Sigmoid colon (tissue), 4 donors: ENCODE results near the gene LILRA2.
"Not testable (repeated sequence)": the region's sequence is repeated elsewhere in the genome, so short reads cannot be mapped to it uniquely, and the experiment has no call there.

ENCODE experiments used
- CTCF ChIP-seq, 4 experiments: fragments of 450-650 bp in 3 of 4; fragments of 200-600 bp in 1 of 4; IDR thresholded peaks; one replicate each; pipeline ENCODE4 v1.5.1; 2016 to 2019; ENCODE audit warnings: antibody characterized with exemption in 4 of 4, mild to moderate bottlenecking in 3 of 4, moderate library complexity in 2 of 4
- EP300 ChIP-seq, 4 donors: sonication (generic); formaldehyde crosslinking; IDR thresholded peaks; one replicate each; pipeline ENCODE4 v1.6.1; 2017; ENCODE audit warnings: antibody characterized with exemption in 4 of 4
- POLR2A ChIP-seq, 2 donors: fragments of 450-650 bp; IDR thresholded peaks; one replicate each; pipeline ENCODE4 v1.6.1; 2016; ENCODE audit warnings: antibody characterized with exemption in 2 of 2, mild to moderate bottlenecking in 2 of 2, moderate library complexity in 2 of 2

GRCh38 chr19:54624234-54624633, 50.6 kb downstream of the LILRA2 start:
- not testable (repeated sequence) for TF ChIP-seq CTCF, EP300, POLR2A (IDR thresholded peaks at IDR 0.05)
